Upper lobe of right lung (tissue), 1 donor: ENCODE results near the gene PIGU. TPM values are rescaled to one million over a fixed set of nuclear protein-coding genes. Genes with fewer than 3 reads are reported as not detected.

Experiments used
- ATAC-seq: fragments of 200-7000 bp; cut with Tn5 transposase; one replicate; pipeline ENCODE4 v1.9.1; 2020; ENCODE audit warnings: mild to moderate bottlenecking, moderate library complexity
- DNase-seq: peaks from one replicate; pipeline ENCODE4 v3.0.0-alpha.2; 2020
- H3K27ac ChIP-seq: fragments of 200-600 bp; one replicate; pipeline ENCODE4 v1.8.0; 2022
- H3K27me3 ChIP-seq: fragments of 200-600 bp; one replicate; pipeline ENCODE4 v1.8.0; 2022; ENCODE audit warnings: mild to moderate bottlenecking
- H3K36me3 ChIP-seq: fragments of 200-600 bp; one replicate; pipeline ENCODE4 v1.8.0; 2022
- H3K4me1 ChIP-seq: fragments of 200-600 bp; one replicate; pipeline ENCODE4 v1.8.0; 2022
- H3K4me3 ChIP-seq: fragments of 200-600 bp; one replicate; pipeline ENCODE4 v1.8.0; 2022; ENCODE audit warnings: mild to moderate bottlenecking
- H3K9me3 ChIP-seq: fragments of 200-600 bp; one replicate; pipeline ENCODE4 v1.8.0; 2022
- CTCF ChIP-seq: fragments of 200-600 bp; IDR thresholded peaks from one replicate; pipeline ENCODE4 v1.8.0; 2022; ENCODE audit warnings: antibody characterized with exemption
- intact Hi-C: fragments of 100-400 bp; cut with DNase I; formaldehyde crosslinking; loops from one replicate; pipeline ENCODE4 v1.11.0; 2022
- total RNA-seq: library from RNA; stranded (reverse); fragmentation: NEBNext Ultra II Directional; extraction: Animal tissue kit (Norgen Biotek cat#: 25700); gene quantifications from one replicate; pipeline ENCODE4 v1.2.1, GENCODE V29; 2021
- donor health status: DM: no; HTN: yes; CAD: no; lungs with severe emphysema.

PIGU gene
- total RNA-seq, 1 donor from 2014 or later, result 13.2 TPM

GRCh38 chr20:34632870-34633452 is 43.9 kb downstream of the PIGU start:
- intact Hi-C loops, result no loop called here
- no peak overlapping the region for H3K4me3 ChIP-seq
- H3K36me3 ChIP-seq, result peaks cover 36% of the 10 kb centered on the region
- H3K9me3 ChIP-seq, result no peaks in the 10 kb centered on the region
- H3K4me1 ChIP-seq, result peaks cover 1% of the 10 kb centered on the region
- no peak for TF ChIP-seq CTCF
- DNase-seq, result no peak
- H3K27me3 ChIP-seq, result no peaks in the 10 kb centered on the region
- ATAC-seq, result no peak
- no peak overlapping the region for H3K27ac ChIP-seq

GRCh38 chr20:34629904-34630303 is 47.0 kb downstream of the PIGU start:
- intact Hi-C loops, result no loop called here

GRCh38 chr20:34629342-34629741 is 47.5 kb downstream of the PIGU start:
- Histone ChIP-seq H3K4me3 (no peak overlapping the region), H3K36me3 (peaks cover 17% of the 10 kb centered on the region), H3K27me3 (no peaks in the 10 kb centered on the region), H3K4me1 (no peaks in the 10 kb centered on the region), H3K27ac (no peak overlapping the region), H3K9me3 (no peaks in the 10 kb centered on the region)
- no peak for ATAC-seq
- no peak for DNase-seq
- intact Hi-C loops, result no loop called here
- no peak for TF ChIP-seq CTCF

More at GRCh38 chr20:34629904-34630303, 47.0 kb downstream of the PIGU start:
- Histone ChIP-seq H3K36me3 (peaks cover 22% of the 10 kb centered on the region), H3K27ac (no peak overlapping the region), H3K4me3 (no peak overlapping the region), H3K9me3 (no peaks in the 10 kb centered on the region), H3K4me1 (no peaks in the 10 kb centered on the region), H3K27me3 (no peaks in the 10 kb centered on the region)
- no peak for TF ChIP-seq CTCF
- ATAC-seq (no peak), DNase-seq (no peak)

- Histone ChIP-seq H3K36me3 (peaks cover 4% of the 10 kb centered on the region), H3K27ac (no peak overlapping the region), H3K4me1 (no peaks in the 10 kb centered on the region), H3K9me3 (no peaks in the 10 kb centered on the region), H3K4me3 (no peak overlapping the region), H3K27me3 (no peaks in the 10 kb centered on the region)
- no peak for TF ChIP-seq CTCF
- DNase-seq, result no peak
- intact Hi-C loops, result no loop called here
- ATAC-seq, result no peak
Measured at GRCh38 chr20:34628026-34628425, 48.9 kb downstream of the PIGU start.

GRCh38 chr20:34627458-34627857 is 49.4 kb downstream of the PIGU start:
- intact Hi-C loops, result no loop called here
- no peak overlapping the region for H3K27ac ChIP-seq

More at GRCh38 chr20:34627458-34627857, 49.4 kb downstream of the PIGU start:
- no peak for ATAC-seq
- DNase-seq, result no peak
- Histone ChIP-seq H3K36me3 (no peaks in the 10 kb centered on the region), H3K27me3 (no peaks in the 10 kb centered on the region), H3K4me1 (no peaks in the 10 kb centered on the region), H3K4me3 (no peak overlapping the region), H3K9me3 (no peaks in the 10 kb centered on the region)
- no peak for TF ChIP-seq CTCF
